WERI-Rb-1 (cell line): ENCODE results near the gene DHX8.

Source experiments
- DNase-seq: peaks from one replicate; pipeline ENCODE4 v3.0.0-alpha.2; 2020
- H3K27ac ChIP-seq: fragments of 250-450 bp; sonication (Bioruptor Pico); 2 replicates; pipeline ENCODE4 v1.5.1; 2020; ENCODE audit warnings: mild to moderate bottlenecking, moderate library complexity
- H3K27me3 ChIP-seq: fragments of 250-450 bp; sonication (Bioruptor Pico); 2 replicates; pipeline ENCODE4 v1.5.1; 2021; ENCODE audit warnings: mild to moderate bottlenecking, low read depth, moderate library complexity; ENCODE audit not compliant: insufficient read depth, severe bottlenecking
- H3K36me3 ChIP-seq: fragments of 250-450 bp; sonication (Bioruptor Pico); 2 replicates; pipeline ENCODE4 v1.5.1; 2020; ENCODE audit warnings: mild to moderate bottlenecking, moderate library complexity
- H3K4me3 ChIP-seq: 2 replicates; pipeline ENCODE4 v1.5.1; 2011; ENCODE audit warnings: low read depth, mild to moderate bottlenecking, control low read depth, low read length
- H3K9me3 ChIP-seq: fragments of 250-450 bp; sonication (Bioruptor Pico); 2 replicates; pipeline ENCODE4 v1.5.1; 2021; ENCODE audit warnings: mild to moderate bottlenecking, moderate library complexity; ENCODE audit not compliant: severe bottlenecking
- CTCF ChIP-seq: IDR thresholded peaks from 2 replicates; pipeline ENCODE4 v1.5.1; 2011; ENCODE audit warnings: low read depth, mild to moderate bottlenecking, control low read depth, inconsistent platforms, low read length

Gene DHX8

GRCh38 chr17:43568506-43569082 is 84.8 kb downstream of the DHX8 start:
- no peak overlapping the region for H3K27ac ChIP-seq
- H3K27me3 ChIP-seq: no peaks in the 10 kb centered on the region
- H3K4me3 ChIP-seq: no peak overlapping the region
- no peaks in the 10 kb centered on the region for H3K36me3 ChIP-seq
- DNase-seq: no peak
- no peak for TF ChIP-seq CTCF
- no peaks in the 10 kb centered on the region for H3K9me3 ChIP-seq

- DNase-seq: no peak
- Histone ChIP-seq H3K9me3 (no peaks in the 10 kb centered on the region), H3K4me3 (no peak overlapping the region), H3K27me3 (no peaks in the 10 kb centered on the region), H3K27ac (no peak overlapping the region), H3K36me3 (no peaks in the 10 kb centered on the region)
- no peak for TF ChIP-seq CTCF
Measured at GRCh38 chr17:43570518-43570928, 86.7 kb downstream of the DHX8 start.

- Histone ChIP-seq H3K4me3 (no peak overlapping the region), H3K27me3 (no peaks in the 10 kb centered on the region), H3K27ac (no peak overlapping the region), H3K36me3 (no peaks in the 10 kb centered on the region), H3K9me3 (no peaks in the 10 kb centered on the region)
- TF ChIP-seq CTCF: no peak
- no peak for DNase-seq
Measured at GRCh38 chr17:43572368-43572980, 88.7 kb downstream of the DHX8 start.

- Histone ChIP-seq H3K27me3 (no peaks in the 10 kb centered on the region), H3K4me3 (no peak overlapping the region), H3K9me3 (no peaks in the 10 kb centered on the region), H3K36me3 (no peaks in the 10 kb centered on the region), H3K27ac (no peak overlapping the region)
- DNase-seq: no peak
- TF ChIP-seq CTCF: no peak
Measured at GRCh38 chr17:43573579-43574321, 90.0 kb downstream of the DHX8 start.

GRCh38 chr17:43574348-43574747 is 90.6 kb downstream of the DHX8 start:
- no peak overlapping the region for H3K27ac ChIP-seq
- no peaks in the 10 kb centered on the region for H3K27me3 ChIP-seq
- no peak for DNase-seq
- no peaks in the 10 kb centered on the region for H3K9me3 ChIP-seq
- TF ChIP-seq CTCF: no peak
- H3K36me3 ChIP-seq: no peaks in the 10 kb centered on the region
- no peak overlapping the region for H3K4me3 ChIP-seq
